Lung (tissue), 12 donors: ENCODE data around the gene LY9. TPM values are rescaled to one million over a fixed set of nuclear protein-coding genes. Genes with fewer than 3 reads are reported as not detected.
A peak's percentile ranks its signal among the peaks of the same experiment; 100 is the strongest.

Source experiments
- ATAC-seq: fragments of 200-7000 bp; cut with Tn5 transposase; one replicate; pipeline ENCODE4 v1.9.1; 2020; ENCODE audit warnings: moderate number of reproducible peaks; ENCODE audit not compliant: insufficient read depth, low FRiP score
- DNase-seq, 3 donors: peaks; one replicate each; pipeline ENCODE4 v3.0.0-alpha.2; 2013 to 2017
- H3K27ac ChIP-seq, 2 donors: one replicate each; pipeline ENCODE4 v1.5.1; 2013; ENCODE audit warnings: mild to moderate bottlenecking in 2 of 2, moderate library complexity in 2 of 2, control low read depth in 1 of 2, inconsistent platforms in 1 of 2, low read depth in 1 of 2, low read length in 1 of 2
- H3K27me3 ChIP-seq, 3 donors: one replicate each; pipeline ENCODE4 v1.5.1; 2013; ENCODE audit warnings: low read length in 2 of 3; ENCODE audit not compliant: control insufficient read depth in 3 of 3, insufficient read depth in 3 of 3
- H3K36me3 ChIP-seq, 4 donors: one replicate each; pipeline ENCODE4 v1.5.1; 2013; ENCODE audit warnings: low read length in 4 of 4, mild to moderate bottlenecking in 1 of 4, moderate library complexity in 1 of 4; ENCODE audit not compliant: control insufficient read depth in 4 of 4, insufficient read depth in 4 of 4
- H3K4me1 ChIP-seq, 5 donors: one replicate each; pipeline ENCODE4 v1.5.1; 2013; ENCODE audit warnings: low read length in 5 of 5, mild to moderate bottlenecking in 2 of 5, moderate library complexity in 1 of 5; ENCODE audit not compliant: control insufficient read depth in 5 of 5, insufficient read depth in 5 of 5
- H3K4me3 ChIP-seq: one replicate; pipeline ENCODE4 v1.5.1; 2013; ENCODE audit warnings: mild to moderate bottlenecking, control low read depth, moderate library complexity
- H3K9ac ChIP-seq, 2 donors: one replicate each; pipeline ENCODE4 v1.5.1; 2013; ENCODE audit warnings: low read length in 2 of 2, control low read depth in 1 of 2; ENCODE audit not compliant: insufficient read depth in 1 of 2
- H3K9me3 ChIP-seq, 4 donors: one replicate each; pipeline ENCODE4 v1.5.1; 2013; ENCODE audit warnings: low read length in 3 of 4, mild to moderate bottlenecking in 1 of 4, moderate library complexity in 1 of 4; ENCODE audit not compliant: control insufficient read depth in 4 of 4, insufficient read depth in 3 of 4
- WGBS, 2 donors: extraction: QIAGEN DNeasy Blood & Tissue Kit; methylation state at CpG; one replicate each; pipeline ENCODE4 v1.1.7; 2013; 5-methylcytosine and 5-hydroxymethylcytosine counted together
- polyA plus RNA-seq, 2 donors: library from polyadenylated mRNA; stranded (reverse); fragments of 200-250 nt; gene quantifications; one replicate each; pipeline ENCODE4 v1.2.1, GENCODE V29; 2013
- total RNA-seq, 2 donors: library from RNA; depleted of rRNA in 1 of 2; stranded (reverse); fragments of >200 nt in 1 of 2; gene quantifications; one replicate each; pipeline ENCODE4 v1.2.1, GENCODE V29; 2014 to 2021
- TF ChIP-seq, protein P1 (sequence below): IDR thresholded peaks from 2 replicates; pipeline ENCODE4 v1.5.1; 2012; ENCODE audit warnings: mild to moderate bottlenecking; ENCODE audit errors: control extremely low read depth, extremely low read depth
- donor health status: control.
- donor health status: control.
- donor health status: Bipolar disorder and iron deficiency.
- donor health status: healthy.
- donor health status: DM: yes; HTN: yes; CAD: no.

The LY9 gene
- total and polyA plus RNA-seq, 4 donors: 0.94 to 3.4 (median 1.4) TPM

GRCh38 chr1:160778976-160779375, 17.0 kb upstream of the LY9 start:
- ATAC-seq: no peak
- Histone ChIP-seq H3K9ac (no peak overlapping the region), H3K4me1 (peaks cover 0 to 4% (median 0%) of the 10 kb centered on the region in 5 donors), H3K4me3 (no peak overlapping the region), H3K36me3 (no peaks in the 10 kb centered on the region), H3K27ac (no peak overlapping the region), H3K9me3 (peaks cover 0 to 2% (median 0%) of the 10 kb centered on the region in 4 donors), H3K27me3 (no peaks in the 10 kb centered on the region)
- WGBS, 2 donors: 92 to 95% methylated on average over 6 of the region's 6 CpGs
- TF ChIP-seq, protein P1, sequence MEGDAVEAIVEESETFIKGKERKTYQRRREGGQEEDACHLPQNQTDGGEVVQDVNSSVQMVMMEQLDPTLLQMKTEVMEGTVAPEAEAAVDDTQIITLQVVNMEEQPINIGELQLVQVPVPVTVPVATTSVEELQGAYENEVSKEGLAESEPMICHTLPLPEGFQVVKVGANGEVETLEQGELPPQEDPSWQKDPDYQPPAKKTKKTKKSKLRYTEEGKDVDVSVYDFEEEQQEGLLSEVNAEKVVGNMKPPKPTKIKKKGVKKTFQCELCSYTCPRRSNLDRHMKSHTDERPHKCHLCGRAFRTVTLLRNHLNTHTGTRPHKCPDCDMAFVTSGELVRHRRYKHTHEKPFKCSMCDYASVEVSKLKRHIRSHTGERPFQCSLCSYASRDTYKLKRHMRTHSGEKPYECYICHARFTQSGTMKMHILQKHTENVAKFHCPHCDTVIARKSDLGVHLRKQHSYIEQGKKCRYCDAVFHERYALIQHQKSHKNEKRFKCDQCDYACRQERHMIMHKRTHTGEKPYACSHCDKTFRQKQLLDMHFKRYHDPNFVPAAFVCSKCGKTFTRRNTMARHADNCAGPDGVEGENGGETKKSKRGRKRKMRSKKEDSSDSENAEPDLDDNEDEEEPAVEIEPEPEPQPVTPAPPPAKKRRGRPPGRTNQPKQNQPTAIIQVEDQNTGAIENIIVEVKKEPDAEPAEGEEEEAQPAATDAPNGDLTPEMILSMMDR: no peak
- DNase-seq: no peak

DNA sequence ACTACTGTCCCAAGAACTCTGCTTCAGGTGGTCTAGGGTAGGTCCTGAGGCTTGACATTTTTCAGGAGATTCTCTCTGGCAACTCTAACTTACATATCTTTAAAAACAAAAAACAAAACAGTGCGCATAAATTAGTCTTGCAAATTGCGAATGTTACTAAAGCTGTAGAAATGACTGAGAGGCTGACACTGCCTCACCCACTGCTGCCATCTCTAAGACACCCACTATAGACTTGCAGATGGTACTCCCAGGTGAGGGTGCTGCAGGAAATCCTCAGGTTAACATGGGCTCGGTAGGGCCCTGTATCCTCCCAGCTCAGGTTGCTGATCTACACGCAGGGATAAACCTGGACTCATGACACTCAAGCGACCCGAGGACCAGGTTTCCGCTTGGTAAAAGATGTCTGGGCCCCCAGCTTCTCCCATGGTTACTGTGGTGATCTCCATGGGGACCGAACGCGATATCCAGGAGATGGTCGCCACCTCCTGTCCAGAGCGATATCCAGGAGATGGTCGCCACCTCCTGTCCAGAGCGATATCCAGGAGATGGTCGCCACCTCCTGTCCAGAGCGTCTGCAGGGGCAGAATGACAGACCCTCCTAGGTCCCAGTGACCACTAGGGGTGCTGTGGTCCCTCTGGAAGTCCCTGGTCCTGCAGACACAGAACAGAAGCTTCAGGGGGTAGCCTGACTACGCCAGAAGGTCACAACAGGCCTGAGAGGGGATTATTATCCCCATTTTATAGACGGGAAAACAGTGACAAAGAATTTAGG, 16.2 kb upstream of the LY9 start:
- no peak for ATAC-seq
- TF ChIP-seq, protein P1: no peak
- no peak overlapping the region for H3K9ac ChIP-seq
- WGBS, 2 donors: 87 to 88% methylated on average over 18 of the region's 18 CpGs
- no peak for DNase-seq
- peaks cover 0 to 2% (median 0%) of the 10 kb centered on the region in 4 donors for H3K9me3 ChIP-seq
- peaks cover 0 to 4% (median 0%) of the 10 kb centered on the region in 5 donors for H3K4me1 ChIP-seq
- no peak overlapping the region for H3K27ac ChIP-seq
- no peaks in the 10 kb centered on the region for H3K36me3 ChIP-seq
- no peak overlapping the region for H3K4me3 ChIP-seq
- no peaks in the 10 kb centered on the region for H3K27me3 ChIP-seq

- no peak overlapping the region for H3K4me3 ChIP-seq
- TF ChIP-seq, protein P1: no peak
- ATAC-seq: no peak
- H3K4me1 ChIP-seq: peaks cover 0 to 4% (median 0%) of the 10 kb centered on the region in 5 donors
- H3K9me3 ChIP-seq: peaks cover 0 to 2% (median 0%) of the 10 kb centered on the region in 4 donors
- H3K9ac ChIP-seq: no peak overlapping the region
- no peaks in the 10 kb centered on the region for H3K36me3 ChIP-seq
- H3K27me3 ChIP-seq: no peaks in the 10 kb centered on the region
- peak in 1 of 3 donors; percentile 21 for DNase-seq
- 80 to 89% methylated on average over 2 of the region's 2 CpGs for WGBS, 2 donors
- peak overlapping the region in 1 of 2 donors; percentile 12 for H3K27ac ChIP-seq
These were observed 15.6 kb upstream of the LY9 start for GRCh38 chr1:160780398-160780755.
